GM21515 (cell line): ENCODE data around the gene NCS1.

Experiments
- ATAC-seq: cut with Tn5 transposase; IDR thresholded peaks from one replicate; pipeline ENCODE4 v1.9.1; 2021; ENCODE audit not compliant: unreplicated experiment

NCS1 gene

GRCh38 chr9:130284690-130285089 lies 112.5 kb downstream of the NCS1 start:
- no peak for ATAC-seq

GRCh38 chr9:130285271-130285670 lies 113.1 kb downstream of the NCS1 start:
- ATAC-seq: no peak

GRCh38 chr9:130286072-130286770 lies 114.0 kb downstream of the NCS1 start:
- no peak for ATAC-seq
